GM19397 (cell line): ENCODE results near the gene ANKS1B.
"Not testable (repeated sequence)": the region's sequence is repeated elsewhere in the genome, so short reads cannot be mapped to it uniquely, and the experiment has no call there.

Source experiments
- ATAC-seq: cut with Tn5 transposase; IDR thresholded peaks from one replicate; pipeline ENCODE4 v1.9.1; 2021; ENCODE audit warnings: mild to moderate bottlenecking, moderate library complexity; ENCODE audit not compliant: unreplicated experiment

The ANKS1B gene

DNA sequence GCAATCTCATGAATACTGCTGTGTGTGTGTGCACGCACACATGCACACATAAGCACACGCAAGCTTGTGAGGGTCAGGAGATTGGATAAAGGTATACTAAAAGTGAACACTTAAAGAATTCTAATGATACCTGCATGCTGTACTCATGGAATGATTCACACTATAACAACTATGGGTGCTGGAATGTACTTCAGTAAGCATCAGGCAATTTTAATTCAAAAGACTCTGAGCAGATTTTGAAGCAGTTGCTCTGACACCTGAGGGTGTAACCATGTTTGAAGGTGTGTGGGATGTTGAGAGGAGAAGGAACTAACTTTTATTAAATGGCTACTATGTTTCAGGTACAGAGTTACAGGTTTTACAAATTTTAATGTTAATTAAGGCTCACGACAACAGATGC is 275.6 kb downstream of the ANKS1B start:
- ATAC-seq, result no peak

DNA sequence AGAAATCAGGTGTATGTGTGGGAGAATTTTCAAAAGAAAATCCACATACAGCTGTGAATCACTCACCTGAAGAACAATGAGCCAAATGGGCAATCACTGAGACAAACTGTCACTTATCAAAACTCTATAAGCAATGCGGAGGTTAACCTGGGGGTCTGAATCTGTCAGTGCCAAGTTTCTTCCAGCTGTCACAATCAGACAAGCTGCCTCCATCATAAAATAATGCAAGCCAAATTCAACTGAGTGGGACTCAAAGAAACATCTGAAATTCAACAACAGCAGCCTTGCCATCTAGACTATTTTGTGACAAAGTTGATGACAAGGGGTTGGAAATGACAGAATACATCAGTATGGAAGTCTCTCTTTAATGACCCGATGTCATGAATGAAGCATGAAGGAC is 276.9 kb downstream of the ANKS1B start:
- ATAC-seq, result no peak

GRCh38 chr12:99706736-99707473 is 277.8 kb downstream of the ANKS1B start:
- ATAC-seq, result no peak

- no peak for ATAC-seq
Measured at GRCh38 chr12:99704458-99704857, 280.3 kb downstream of the ANKS1B start.

DNA sequence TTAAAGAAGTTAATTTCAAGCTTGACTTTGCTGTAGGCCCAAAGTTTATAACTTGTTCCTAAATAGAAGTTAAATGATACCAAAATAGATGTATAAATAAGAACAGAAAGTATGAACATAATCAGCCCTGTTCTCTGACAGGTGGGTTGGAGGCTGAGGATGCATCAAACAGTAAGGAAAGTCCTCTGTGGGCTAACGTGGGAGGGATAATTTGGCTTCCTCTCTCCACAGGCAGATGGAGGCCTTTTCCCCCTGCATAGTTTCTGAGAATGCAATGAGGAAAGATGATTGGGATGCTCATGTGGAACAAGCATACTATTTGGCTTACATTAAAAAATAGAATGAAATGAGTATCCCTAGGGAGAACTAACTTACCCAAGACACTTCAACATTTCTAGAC is 280.7 kb downstream of the ANKS1B start:
- no peak for ATAC-seq

DNA sequence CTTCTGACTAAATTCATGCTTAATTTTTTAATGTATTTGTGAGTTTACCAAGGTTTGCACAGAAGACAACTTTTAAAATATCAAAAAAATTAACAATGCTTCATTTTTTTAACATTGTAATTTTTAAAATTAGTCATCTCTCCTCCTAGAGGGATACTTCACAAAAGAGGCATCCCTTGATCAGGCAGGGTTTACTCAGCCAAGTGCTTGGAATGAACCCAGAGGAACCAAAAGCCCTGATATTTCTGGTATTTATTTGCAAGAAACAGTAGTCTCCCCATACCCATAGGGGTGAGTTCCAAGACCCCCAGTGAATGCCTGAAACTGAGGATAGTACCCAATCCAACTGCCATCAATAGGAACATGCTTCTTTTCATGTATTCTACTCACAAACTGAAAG is 284.7 kb downstream of the ANKS1B start:
- no peak for ATAC-seq

DNA sequence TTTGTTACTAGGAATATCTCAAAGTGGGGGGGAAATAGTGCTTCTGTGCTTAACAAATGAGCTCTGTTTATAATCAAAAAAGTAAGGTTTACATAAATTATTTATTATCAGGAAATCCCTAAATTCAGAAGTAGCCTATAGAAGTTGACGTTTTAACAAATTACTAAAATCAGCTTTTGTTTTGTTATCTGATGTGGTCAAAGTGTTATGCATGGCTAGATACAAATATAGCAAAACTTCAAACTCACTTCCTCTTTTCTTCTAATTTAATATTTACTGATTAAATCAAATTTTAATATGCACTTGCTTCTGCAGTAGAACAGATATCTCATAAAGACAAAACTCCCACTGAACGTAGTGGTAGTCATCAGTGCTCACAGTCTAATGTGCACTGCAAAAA is 289.7 kb downstream of the ANKS1B start:
- ATAC-seq, result no peak

DNA sequence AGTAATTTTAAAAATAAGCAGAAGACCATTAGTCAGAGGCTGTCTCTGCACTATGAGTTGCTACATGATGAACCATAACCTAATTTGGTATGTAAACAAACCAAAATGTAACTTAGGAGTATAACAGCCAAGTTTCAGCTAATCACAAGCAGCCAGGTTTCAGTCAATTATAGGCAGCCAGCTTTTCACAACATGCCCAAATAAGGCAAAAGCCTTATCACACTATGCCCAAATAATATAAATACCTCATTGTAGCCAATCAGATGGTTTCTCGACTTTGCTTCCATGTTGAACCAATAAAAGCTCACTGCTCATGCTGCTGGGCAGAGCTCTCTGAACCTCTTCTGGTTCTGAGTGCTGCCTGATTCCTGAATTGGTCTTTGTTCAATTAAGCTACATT is 298.6 kb downstream of the ANKS1B start:
- ATAC-seq, result no peak

DNA sequence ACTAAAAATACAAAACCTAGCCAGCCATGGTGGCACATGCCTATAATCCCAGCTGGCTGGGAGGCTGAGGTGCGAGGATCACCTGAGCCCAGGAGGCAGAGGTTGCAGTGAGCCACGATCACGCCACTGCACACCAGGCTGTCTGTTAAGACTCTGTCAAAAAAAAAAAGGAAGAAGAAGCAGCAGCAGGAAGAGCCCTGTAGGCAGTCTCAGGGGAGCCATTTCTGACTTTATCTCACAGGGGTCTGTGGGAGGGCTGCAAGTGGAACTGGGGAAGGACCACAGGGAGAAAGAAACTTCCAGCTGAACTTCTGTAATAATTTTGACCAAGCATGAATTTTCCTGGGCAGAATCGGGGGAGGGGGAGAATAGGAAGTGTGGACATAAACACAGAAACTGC is 304.5 kb downstream of the ANKS1B start:
- ATAC-seq, result no peak

- ATAC-seq, result no peak
Measured at GRCh38 chr12:99670635-99671034, 314.1 kb downstream of the ANKS1B start.

GRCh38 chr12:99658671-99659349 is 325.9 kb downstream of the ANKS1B start:
- no peak for ATAC-seq

DNA sequence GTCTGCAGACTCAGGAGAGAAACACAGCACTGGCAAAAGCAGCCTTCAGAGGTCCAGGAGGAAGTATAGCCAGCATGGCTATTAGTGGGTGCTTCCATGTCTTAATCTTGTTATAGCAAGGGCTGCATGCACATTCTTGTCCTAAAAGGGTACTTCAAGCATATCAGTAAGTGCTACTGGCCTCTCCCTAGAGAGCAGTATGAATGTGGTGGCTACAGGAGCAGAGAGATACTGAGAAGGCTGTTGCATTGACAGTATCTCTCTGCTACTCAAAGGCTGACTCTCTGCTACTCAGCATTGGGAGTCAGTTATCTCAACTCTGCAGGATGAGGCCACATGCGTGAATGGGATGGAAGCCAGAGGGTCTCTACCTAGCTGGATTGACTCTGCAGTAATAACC is 335.2 kb downstream of the ANKS1B start:
- ATAC-seq, result no peak

GRCh38 chr12:99648183-99648582 is 336.6 kb downstream of the ANKS1B start:
- no peak for ATAC-seq

DNA sequence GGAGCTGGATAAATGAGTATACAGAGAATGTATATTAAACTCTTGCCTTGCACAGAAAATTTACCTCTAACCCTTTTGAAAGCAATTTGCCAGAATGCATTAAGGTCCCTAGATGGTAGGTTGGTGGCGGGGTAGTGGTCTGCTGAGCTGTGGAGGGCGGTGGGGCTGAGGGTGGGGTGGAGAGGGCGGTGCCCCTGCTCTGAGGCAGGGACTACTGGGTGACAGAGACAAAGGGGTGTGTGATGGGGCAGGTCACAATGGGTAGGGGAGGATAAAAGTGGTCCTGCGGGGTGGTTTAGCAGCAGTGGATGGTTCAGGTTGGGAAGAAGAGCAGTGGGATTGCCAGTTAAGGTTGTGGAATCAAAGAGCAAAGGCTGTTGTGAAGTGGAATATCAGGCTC is 337.3 kb downstream of the ANKS1B start, which contains the start of gene GARIN6:
Gene GARIN6 (plus strand): TSS at position 301 of the 400 bp plus-strand sequence. CDS start 422 bp downstream, outside the sequence.
- no peak for ATAC-seq

DNA sequence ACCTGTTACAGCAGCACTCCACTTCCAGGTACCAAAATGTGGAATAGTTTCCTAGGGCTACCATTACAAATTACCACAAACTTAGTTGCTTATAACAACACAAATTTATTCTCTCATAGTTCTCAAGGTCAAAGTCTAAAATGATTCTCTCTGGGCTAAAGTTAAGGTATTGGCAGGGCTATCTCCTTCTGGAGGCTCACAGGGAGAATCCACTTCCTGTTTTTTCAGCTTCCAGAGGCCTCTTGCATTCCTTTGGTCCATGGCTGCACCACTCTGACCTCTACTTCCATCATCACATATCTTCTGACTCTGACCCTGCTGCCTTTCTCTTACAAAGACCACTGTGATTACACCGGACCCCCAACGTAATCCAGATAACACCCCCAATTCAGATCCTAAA is 340.1 kb downstream of the ANKS1B start:
- no peak for ATAC-seq

DNA sequence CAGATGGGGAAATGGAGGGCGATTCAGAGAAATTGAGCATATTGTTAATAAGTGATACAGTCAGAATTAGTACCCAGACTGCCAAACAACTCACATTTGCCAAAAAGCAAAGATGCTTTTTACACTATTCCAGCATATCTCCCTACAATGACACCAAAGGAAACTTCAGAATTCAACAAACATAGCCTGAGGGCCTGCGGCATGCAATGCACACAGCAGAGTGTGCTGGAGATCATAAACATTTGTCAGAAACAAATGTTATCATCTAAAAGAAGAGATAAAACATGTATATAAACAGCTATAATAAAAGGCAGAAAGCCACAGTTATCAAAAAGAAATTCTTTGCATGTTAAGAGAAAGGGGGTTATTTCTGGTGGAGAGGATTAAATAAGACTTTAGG is 357.3 kb downstream of the ANKS1B start:
- ATAC-seq, result no peak

DNA sequence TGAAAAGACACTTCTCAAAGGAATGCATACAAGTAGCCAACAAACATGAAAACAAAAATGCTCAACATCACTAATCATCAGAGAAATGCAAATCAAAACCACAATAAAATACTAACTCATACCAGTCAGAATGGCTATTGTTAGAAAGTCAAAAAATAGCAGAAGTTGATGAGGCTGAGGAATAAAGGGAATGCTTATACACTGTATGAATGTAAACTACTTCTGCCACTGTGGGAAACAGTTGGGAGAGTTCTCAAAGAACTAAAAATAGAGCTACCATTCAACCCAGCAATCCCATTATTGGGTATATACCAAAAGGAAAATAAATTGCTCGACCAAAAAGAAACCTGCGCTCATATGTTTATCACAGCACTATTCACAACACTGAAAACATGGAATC is 360.1 kb downstream of the ANKS1B start:
- ATAC-seq, result not testable (repeated sequence)

- ATAC-seq, result no peak
Measured at GRCh38 chr12:99620159-99620479, 364.6 kb downstream of the ANKS1B start.

GRCh38 chr12:99619389-99620158 is 365.2 kb downstream of the ANKS1B start:
- peak; percentile 86 for ATAC-seq

- peak; percentile 16 for ATAC-seq
Measured at GRCh38 chr12:99618657-99619056, 366.1 kb downstream of the ANKS1B start.

GRCh38 chr12:99611599-99611998 is 373.1 kb downstream of the ANKS1B start:
- no peak for ATAC-seq

- no peak for ATAC-seq
Measured at GRCh38 chr12:99611117-99611516, 373.6 kb downstream of the ANKS1B start.
